GM12878 (cell line): ENCODE data around the gene TUBA4B. TPM values are rescaled to one million over a fixed set of nuclear protein-coding genes. Genes with fewer than 3 reads are reported as not detected.
"Not testable (repeated sequence)": the region's sequence is repeated elsewhere in the genome, so short reads cannot be mapped to it uniquely, and the experiment has no call there.

Experiments used
- ATAC-seq: fragments of 200-7000 bp; cut with Tn5 transposase; 3 replicates; pipeline ENCODE4 v1.9.1; 2020; ENCODE audit warnings: mild to moderate bottlenecking, moderate library complexity
- BruUV-seq: library from RNA; stranded (reverse); fragments of 400-500 nt; replicated peaks from 2 replicates; lab custom pipeline; 2021; lab: Mats Ljungman, UMichigan
- CTCF ChIA-PET: fragments of 300-600 bp; sonication (Branson Sonifier 250); formaldehyde crosslinking; extraction: SDS; loops from one replicate; lab custom pipeline; 2021; ENCODE audit warnings: inconsistent platforms; lab: Yijun Ruan, JAX
- POLR2A ChIA-PET: fragments of 350-600 bp; formaldehyde crosslinking; extraction: SDS; loops from one replicate; lab custom pipeline; 2021; ENCODE audit warnings: inconsistent platforms; lab: Charles Lee
- RAD21 ChIA-PET: fragments of 300-600 bp; sonication (Branson Sonifier 250); formaldehyde crosslinking; loops from one replicate; lab custom pipeline; 2023; ENCODE audit warnings: antibody characterized with exemption; ENCODE audit not compliant: unreplicated experiment; lab: Charles Lee
- SMC1A ChIA-PET: fragments of 300-600 bp; sonication (Branson Sonifier 250); formaldehyde crosslinking; loops from one replicate; lab custom pipeline; 2023; ENCODE audit not compliant: unreplicated experiment, uncharacterized antibody; lab: Charles Lee
- DNase-seq: peaks from one replicate; pipeline ENCODE4 v3.0.0-alpha.2; 2011; ENCODE audit warnings: low read depth, low spot score
- FAIRE-seq: peaks from 3 replicates; lab custom pipeline; 2011; peaks lifted over from hg19 to GRCh38; lab: Jason Lieb, UNC
- H2AFZ ChIP-seq: 2 replicates; pipeline ENCODE4 v1.6.0; 2011; ENCODE audit warnings: low read depth, low read length, control low read depth; ENCODE audit not compliant: control insufficient read depth
- H3K27ac ChIP-seq: 2 replicates; pipeline ENCODE4 v1.5.1; 2011; ENCODE audit warnings: control low read depth; ENCODE audit not compliant: control insufficient read depth, insufficient read depth
- H3K27me3 ChIP-seq, 2 experiments: replicated peaks in 1 of 2; 2 replicates each; pipeline versions ENCODE4 v1.6.0 to v1.6.1; 2011; ENCODE audit warnings: low read length in 1 of 2; ENCODE audit not compliant: control insufficient read depth in 2 of 2, insufficient read depth in 2 of 2
- H3K36me3 ChIP-seq, 2 experiments: 2 replicates each; pipeline ENCODE4 v1.5.1; 2011; ENCODE audit warnings: low read length in 1 of 2; ENCODE audit not compliant: control insufficient read depth in 2 of 2, insufficient read depth in 2 of 2
- H3K4me1 ChIP-seq: 2 replicates; pipeline ENCODE4 v1.6.1; 2011; ENCODE audit warnings: mild to moderate bottlenecking, low read length, moderate library complexity, mixed read lengths; ENCODE audit not compliant: control insufficient read depth, insufficient read depth
- H3K4me2 ChIP-seq: 2 replicates; pipeline ENCODE4 v1.6.0; 2011; ENCODE audit warnings: control low read depth; ENCODE audit not compliant: control insufficient read depth, insufficient read depth
- H3K4me3 ChIP-seq: fragments of 200-600 bp; sonication (generic); 2 replicates; pipeline ENCODE4 v1.5.1; 2016
- H3K79me2 ChIP-seq: 2 replicates; pipeline ENCODE4 v1.6.0; 2011; ENCODE audit warnings: low read length; ENCODE audit not compliant: control insufficient read depth, insufficient read depth
- H3K9ac ChIP-seq: 2 replicates; pipeline ENCODE4 v1.8.0; 2011; ENCODE audit warnings: low read length, control low read depth, mixed read lengths; ENCODE audit not compliant: control insufficient read depth, insufficient read depth
- H3K9me3 ChIP-seq: replicated peaks from 3 replicates; pipeline ENCODE4 v1.5.1; 2011; ENCODE audit warnings: mild to moderate bottlenecking, low read length; ENCODE audit not compliant: control insufficient read depth, insufficient read depth
- H4K20me1 ChIP-seq: 2 replicates; pipeline ENCODE4 v1.6.0; 2011; ENCODE audit not compliant: control insufficient read depth, insufficient read depth
- BRCA1 ChIP-seq: IDR thresholded peaks from 2 replicates; pipeline ENCODE4 v1.6.1; 2011; ENCODE audit warnings: low read depth, low read length, improper control_type of control experiment
- CREM ChIP-seq: IDR thresholded peaks from 2 replicates; pipeline ENCODE4 v1.6.1; 2014; ENCODE audit warnings: antibody characterized with exemption, low read depth
- CTCF ChIP-seq, 3 experiments: IDR thresholded peaks in 2 of 3; conservative IDR thresholded peaks in 1 of 3; 2 replicates each; pipeline ENCODE4 v1.5.1; 2011; ENCODE audit warnings: low read depth in 3 of 3, low read length in 3 of 3, mild to moderate bottlenecking in 3 of 3, control low read depth in 2 of 3, moderate library complexity in 2 of 3, inconsistent platforms in 1 of 3, mixed read lengths in 1 of 3; ENCODE audit not compliant: control insufficient read depth in 2 of 3, insufficient read depth in 1 of 3; ENCODE audit errors: extremely low read depth in 1 of 3
- EGR1 ChIP-seq, 2 experiments: IDR thresholded peaks; 1 replicate in 1 of 2; 2 replicates in 1 of 2; pipeline ENCODE4 v1.6.1; 2011 to 2012; ENCODE audit warnings: low read depth in 2 of 2, low read length in 2 of 2, borderline replicate concordance in 1 of 2, mild to moderate bottlenecking in 1 of 2, moderate library complexity in 1 of 2
- HDGF ChIP-seq: fragments of 450-650 bp; IDR thresholded peaks from 2 replicates; pipeline ENCODE4 v1.6.1; 2016; ENCODE audit warnings: antibody characterized with exemption
- KDM1A ChIP-seq: fragments of 200-600 bp; sonication (generic); IDR thresholded peaks from 2 replicates; pipeline ENCODE4 v1.6.1; 2016; ENCODE audit warnings: borderline replicate concordance
- PAX5 ChIP-seq: IDR thresholded peaks from 2 replicates; pipeline ENCODE4 v1.6.1; 2011; ENCODE audit warnings: low read depth, low read length, borderline replicate concordance
- POLR2A ChIP-seq: IDR thresholded peaks from 2 replicates; pipeline ENCODE4 v1.6.1; 2011; ENCODE audit warnings: low read depth, mild to moderate bottlenecking, low read length
- POU2F2 ChIP-seq: IDR thresholded peaks from 3 replicates; pipeline ENCODE4 v1.6.1; 2011; ENCODE audit warnings: low read depth, mild to moderate bottlenecking, low read length, borderline replicate concordance
- STAT1 ChIP-seq: fragments of 450-650 bp; conservative IDR thresholded peaks from 2 replicates; pipeline ENCODE4 v1.6.1; 2014; ENCODE audit warnings: antibody characterized with exemption, mild to moderate bottlenecking
- TAF1 ChIP-seq: IDR thresholded peaks from 2 replicates; pipeline ENCODE4 v1.6.1; 2011; ENCODE audit warnings: mild to moderate bottlenecking, low read depth, low read length, borderline replicate concordance
- ZBTB33 ChIP-seq: fragments of 450-650 bp; IDR thresholded peaks from 2 replicates; pipeline ENCODE4 v1.6.1; 2017; ENCODE audit warnings: mild to moderate bottlenecking
- WGBS: methylation state at CpG from one replicate; pipeline ENCODE4 v1.1.6; 2016; ENCODE audit warnings: low lambda C conversion rate; ENCODE audit not compliant: insufficient replicate concordance, insufficient coverage; ENCODE audit errors: missing lambda C conversion rate; 5-methylcytosine and 5-hydroxymethylcytosine counted together
- in situ Hi-C: fragments of 300-500 bp; cut with MboI; formaldehyde crosslinking; loops from 9 replicates; pipeline ENCODE4 v1.14.3; 2018; ENCODE audit warnings: mixed read lengths
- intact Hi-C: fragments of 100-400 bp; cut with micrococcal nuclease; formaldehyde crosslinking; loops from one replicate; pipeline ENCODE4 v1.14.2; 2022; ENCODE audit not compliant: unreplicated experiment
- polyA plus RNA-seq, 11 experiments: library from polyadenylated mRNA; depleted of rRNA in 4 of 11; unstranded in 6 of 11; stranded (reverse) in 5 of 11; fragments of >200 nt; fragmentation: Nextera tagmentation in 4 of 11; fragmentation: Illumina TruSeq in 1 of 11; extraction: Ambion mirVana in 4 of 11; extraction: Trizol in 1 of 11; gene quantifications; 1 replicate in 1 of 11; 2 replicates in 10 of 11; pipeline versions ENCODE4 v1.2.1 to v1.2.3, GENCODE V29; 2011 to 2016; ENCODE audit warnings: inconsistent platforms in 2 of 11, missing spikeins in 2 of 11, low read depth in 1 of 11
- total RNA-seq, 4 experiments: library from RNA; depleted of rRNA in 3 of 4; stranded (reverse); fragments of >200 nt in 3 of 4; fragmentation: Illumina TruSeq in 1 of 4; extraction: Trizol in 1 of 4; gene quantifications; 2 replicates each; pipeline versions ENCODE4 v1.2.1 to v1.2.3, GENCODE V29; 2013 to 2021

TUBA4B gene
- total and polyA plus RNA-seq, 10 of the 15 experiments (the other 5 are each of a cell fraction or from before 2014, with no cell fraction given): 0.07 TPM; not detected in 9

- H3K9me3 ChIP-seq: no peaks in the 10 kb centered on the region
- POLR2A ChIA-PET: interaction anchor here (0.7 to 1.7 kb wide), 2 partner anchors 37 to 109 kb away, joined by 3 to 7 read pairs; no protein-coding TSS in a partner anchor
- H3K4me3 ChIP-seq: no peak overlapping the region
- no peak overlapping the region for H3K27ac ChIP-seq
- no peak overlapping the region for H3K9ac ChIP-seq
- H3K79me2 ChIP-seq: no peaks in the 10 kb centered on the region
- TF ChIP-seq POU2F2: no peak
- TF ChIP-seq POLR2A: 0 out of 2 replicates have a peak, but pooled peaks have one; percentile 30
- no peak for TF ChIP-seq BRCA1
- no peak for TF ChIP-seq PAX5
- TF ChIP-seq CTCF (IDR thresholded peaks at IDR 0.05 in 2 of 3, conservative IDR thresholded peaks at IDR 0.05 in 1 of 3; ENCODE audit: control insufficient read depth in 2 of 3, extremely low read depth in 1 of 3, insufficient read depth in 1 of 3, low read depth in 3 of 3, low read length in 3 of 3): peak in 2 of 3 experiments; percentile 5 to 8; a peak in 1 of 6 replicates
- no peak for TF ChIP-seq HDGF
- no peak for TF ChIP-seq KDM1A
- TF ChIP-seq ZBTB33: no peak
- TF ChIP-seq STAT1: no peak
- no peak for TF ChIP-seq TAF1
- no peak for TF ChIP-seq EGR1 (IDR thresholded peaks at IDR 0.05; ENCODE audit: borderline replicate concordance in 1 of 2, low read depth in 2 of 2, low read length in 2 of 2)
- TF ChIP-seq CREM: no peak
- TF ChIP-seq, all 136 proteins: peak for 2
- TSS peak; percentile 57 for BruUV-seq
- H3K27me3 ChIP-seq: no peaks in the 10 kb centered on the region; a peak in 1 of 4 replicates
- H2AFZ ChIP-seq: no peak overlapping the region
- ChIA-PET RAD21 (interaction anchor here (1.0 kb wide), 1 partner anchor 35 kb away, joined by 4 read pairs; no protein-coding TSS in a partner anchor), SMC1A (interaction anchor here (1.2 kb wide), 1 partner anchor 9 kb away, joined by 4 read pairs; no protein-coding TSS in a partner anchor), CTCF (interaction anchor here (0.8 to 2.1 kb wide), 4 partner anchors 9 to 962 kb away, joined by 3 to 18 read pairs (median 6); no protein-coding TSS in a partner anchor)
- ATAC-seq (no peak; the same call in 2 of the 3 replicates), FAIRE-seq (no peak), DNase-seq (no peak)
- no peaks in the 10 kb centered on the region; a peak in 1 of 4 replicates for H3K36me3 ChIP-seq
- H3K4me2 ChIP-seq: no peak overlapping the region
- no peaks in the 10 kb centered on the region for H3K4me1 ChIP-seq
- in situ Hi-C loops (no loop called here), intact Hi-C loops (no loop called here)
- no peaks in the 10 kb centered on the region for H4K20me1 ChIP-seq
- 88% methylated on average over 12 of the region's 12 CpGs for WGBS
These were observed 33.5 kb downstream of the TUBA4B start for GRCh38 chr2:219286436-219287115.

GRCh38 chr2:219287116-219287440 is 34.0 kb downstream of the TUBA4B start:
- H3K4me2 ChIP-seq, H3K27ac ChIP-seq, H3K79me2 ChIP-seq, H3K9me3 ChIP-seq, intact Hi-C loops, H3K27me3 ChIP-seq, FAIRE-seq, H3K36me3 ChIP-seq, H3K4me3 ChIP-seq, H2AFZ ChIP-seq, DNase-seq, H4K20me1 ChIP-seq, BruUV-seq, H3K9ac ChIP-seq, in situ Hi-C loops, H3K4me1 ChIP-seq: not testable (repeated sequence)
- ChIA-PET SMC1A (interaction anchor here (1.2 kb wide), 1 partner anchor 10 kb away, joined by 4 read pairs; no protein-coding TSS in a partner anchor), RAD21 (interaction anchor here (1.0 kb wide), 1 partner anchor 35 kb away, joined by 4 read pairs; no protein-coding TSS in a partner anchor), POLR2A (interaction anchor here (0.7 to 1.7 kb wide), 2 partner anchors 37 to 110 kb away, joined by 3 to 7 read pairs; no protein-coding TSS in a partner anchor), CTCF (interaction anchor here (0.8 to 2.1 kb wide), 4 partner anchors 8 to 963 kb away, joined by 3 to 18 read pairs (median 6); no protein-coding TSS in a partner anchor)
- 83% methylated on average over 6 of the region's 6 CpGs for WGBS
- peak; percentile 44; the same call in 1 of the 3 replicates for ATAC-seq
